ENCODE results near the gene WDFY4.

- TF ChIP-seq CREB5 (CRISPR knock-in tag; IDR thresholded peaks at IDR 0.05; ENCODE audit: low read depth) (no peak), ZFP3 (CRISPR knock-in tag; IDR thresholded peaks at IDR 0.05) (no peak), OSR1 (CRISPR knock-in tag; IDR thresholded peaks at IDR 0.05) (no peak), ZFP30 (CRISPR knock-in tag; IDR thresholded peaks at IDR 0.05) (no peak), SNAI2 (CRISPR knock-in tag; IDR thresholded peaks at IDR 0.05) (no peak), PPARA (CRISPR knock-in tag; IDR thresholded peaks at IDR 0.05; ENCODE audit: borderline replicate concordance) (no peak), PATZ1 (CRISPR knock-in tag; IDR thresholded peaks at IDR 0.05; ENCODE audit: borderline replicate concordance) (no peak), CSRNP3 (CRISPR knock-in tag; IDR thresholded peaks at IDR 0.05) (no peak)
Measured at GRCh38 chr10:48878091-48878490, 193.4 kb downstream of the WDFY4 start.
